MM.1S (cell line): ENCODE results near the gene SLC48A1.
A peak's percentile ranks its signal among the peaks of the same experiment; 100 is the strongest.

Source experiments
- DNase-seq: peaks from one replicate; pipeline ENCODE4 v3.0.0-alpha.2; 2015
- H2AFZ ChIP-seq: fragments of 300-600 bp; sonication (generic); 2 replicates; pipeline ENCODE4 v1.6.0; 2016; ENCODE audit warnings: antibody characterized with exemption, low read length
- H3F3A ChIP-seq: fragments of 300-600 bp; sonication (generic); 2 replicates; pipeline ENCODE4 v1.6.1; 2016; ENCODE audit warnings: mild to moderate bottlenecking, antibody characterized with exemption, low read length, moderate library complexity, mixed read lengths; ENCODE audit not compliant: insufficient read depth
- H3K27ac ChIP-seq: fragments of 300-600 bp; sonication (generic); 2 replicates; pipeline ENCODE4 v1.5.1; 2016; ENCODE audit warnings: mild to moderate bottlenecking, low read length
- H3K27me3 ChIP-seq: fragments of 300-600 bp; sonication (generic); replicated peaks from 2 replicates; pipeline ENCODE4 v1.6.0; 2016; ENCODE audit warnings: low read length; ENCODE audit not compliant: insufficient read depth
- H3K36me3 ChIP-seq: fragments of 300-600 bp; sonication (generic); replicated peaks from 2 replicates; pipeline ENCODE4 v1.6.1; 2016; ENCODE audit warnings: mild to moderate bottlenecking, low read length, mixed read lengths; ENCODE audit not compliant: insufficient read depth
- H3K4me1 ChIP-seq: fragments of 300-600 bp; sonication (generic); 2 replicates; pipeline ENCODE4 v1.6.1; 2016; ENCODE audit warnings: low read length, mixed read lengths
- H3K4me2 ChIP-seq: fragments of 300-600 bp; sonication (generic); 2 replicates; pipeline ENCODE4 v1.6.0; 2016; ENCODE audit warnings: low read depth, low read length
- H3K4me3 ChIP-seq: fragments of 300-600 bp; sonication (generic); 2 replicates; pipeline ENCODE4 v1.5.1; 2016; ENCODE audit warnings: low read length, mixed read lengths
- H3K79me2 ChIP-seq: fragments of 300-600 bp; sonication (generic); 2 replicates; pipeline ENCODE4 v1.6.1; 2016; ENCODE audit warnings: mixed run types, low read length, mixed read lengths
- H3K9ac ChIP-seq: fragments of 300-600 bp; sonication (generic); 2 replicates; pipeline ENCODE4 v1.6.1; 2016; ENCODE audit warnings: low read length, mixed read lengths
- H3K9me2 ChIP-seq: fragments of 300-600 bp; sonication (generic); replicated peaks from 2 replicates; pipeline ENCODE4 v1.6.1; 2016; ENCODE audit warnings: mild to moderate bottlenecking, low read length, mixed read lengths; ENCODE audit not compliant: insufficient read depth
- H3K9me3 ChIP-seq: fragments of 300-600 bp; sonication (generic); replicated peaks from 2 replicates; pipeline ENCODE4 v1.6.1; 2016; ENCODE audit warnings: mild to moderate bottlenecking, low read length, mixed read lengths; ENCODE audit not compliant: insufficient read depth
- H4K20me1 ChIP-seq: fragments of 300-600 bp; sonication (generic); 2 replicates; pipeline ENCODE4 v1.6.1; 2016; ENCODE audit warnings: mild to moderate bottlenecking, low read length, moderate library complexity, mixed read lengths; ENCODE audit not compliant: insufficient read depth
- EZH2 ChIP-seq: fragments of 300-600 bp; sonication (generic); optimal IDR thresholded peaks from 2 replicates; pipeline ENCODE3; 2017; ENCODE audit warnings: low read depth, mild to moderate bottlenecking, antibody characterized with exemption, low read length, mixed read lengths
- EZH2phosphoT487 ChIP-seq: fragments of 300-600 bp; sonication (generic); IDR thresholded peaks from 2 replicates; pipeline ENCODE4 v1.6.1; 2018; ENCODE audit warnings: antibody characterized with exemption, low read length
- TF ChIP-seq, protein P1 (sequence below): fragments of 300-600 bp; sonication (generic); IDR thresholded peaks from 2 replicates; pipeline ENCODE4 v1.5.1; 2016; ENCODE audit warnings: antibody characterized with exemption, low read length, mixed read lengths

Gene SLC48A1

GRCh38 chr12:47777741-47778558 lies 4.9 kb downstream of the SLC48A1 start:
- no peak for DNase-seq
- no peak overlapping the region for H3K9ac ChIP-seq
- no peak overlapping the region for H3K4me3 ChIP-seq
- H3K9me2 ChIP-seq, result no peaks in the 10 kb centered on the region
- no peak overlapping the region for H2AFZ ChIP-seq
- H3K4me1 ChIP-seq, result peaks cover 36% of the 10 kb centered on the region
- no peaks in the 10 kb centered on the region for H3K36me3 ChIP-seq
- H3K4me2 ChIP-seq, result no peak overlapping the region
- peaks cover 10% of the 10 kb centered on the region; the same call in 1 of the 2 replicates for H3F3A ChIP-seq
- H4K20me1 ChIP-seq, result no peaks in the 10 kb centered on the region
- peaks cover 33% of the 10 kb centered on the region for H3K79me2 ChIP-seq
- no peaks in the 10 kb centered on the region for H3K27me3 ChIP-seq
- H3K27ac ChIP-seq, result no peak overlapping the region
- no peaks in the 10 kb centered on the region for H3K9me3 ChIP-seq
- TF ChIP-seq EZH2phosphoT487 (no peak), EZH2 (no peak)
- TF ChIP-seq, protein P1, sequence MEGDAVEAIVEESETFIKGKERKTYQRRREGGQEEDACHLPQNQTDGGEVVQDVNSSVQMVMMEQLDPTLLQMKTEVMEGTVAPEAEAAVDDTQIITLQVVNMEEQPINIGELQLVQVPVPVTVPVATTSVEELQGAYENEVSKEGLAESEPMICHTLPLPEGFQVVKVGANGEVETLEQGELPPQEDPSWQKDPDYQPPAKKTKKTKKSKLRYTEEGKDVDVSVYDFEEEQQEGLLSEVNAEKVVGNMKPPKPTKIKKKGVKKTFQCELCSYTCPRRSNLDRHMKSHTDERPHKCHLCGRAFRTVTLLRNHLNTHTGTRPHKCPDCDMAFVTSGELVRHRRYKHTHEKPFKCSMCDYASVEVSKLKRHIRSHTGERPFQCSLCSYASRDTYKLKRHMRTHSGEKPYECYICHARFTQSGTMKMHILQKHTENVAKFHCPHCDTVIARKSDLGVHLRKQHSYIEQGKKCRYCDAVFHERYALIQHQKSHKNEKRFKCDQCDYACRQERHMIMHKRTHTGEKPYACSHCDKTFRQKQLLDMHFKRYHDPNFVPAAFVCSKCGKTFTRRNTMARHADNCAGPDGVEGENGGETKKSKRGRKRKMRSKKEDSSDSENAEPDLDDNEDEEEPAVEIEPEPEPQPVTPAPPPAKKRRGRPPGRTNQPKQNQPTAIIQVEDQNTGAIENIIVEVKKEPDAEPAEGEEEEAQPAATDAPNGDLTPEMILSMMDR, result no peak

DNA sequence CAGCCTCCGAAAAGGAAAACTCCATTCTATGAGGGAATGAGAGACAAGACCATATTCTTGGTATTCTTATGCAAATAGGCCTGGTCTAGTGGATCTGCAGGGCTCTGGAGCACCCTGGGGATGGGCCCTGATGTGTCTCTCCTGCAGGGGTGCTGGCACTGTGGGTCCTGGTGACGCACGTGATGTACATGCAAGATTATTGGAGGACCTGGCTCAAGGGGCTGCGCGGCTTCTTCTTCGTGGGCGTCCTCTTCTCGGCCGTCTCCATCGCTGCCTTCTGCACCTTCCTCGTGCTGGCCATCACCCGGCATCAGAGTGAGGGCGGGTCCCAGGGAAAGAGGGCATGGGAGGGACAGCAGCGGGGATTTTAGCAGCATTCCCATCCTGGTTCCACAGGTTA lies 5.8 kb downstream of the SLC48A1 start:
- Histone ChIP-seq H3K4me1 (peaks cover 36% of the 10 kb centered on the region), H3K79me2 (peaks cover 28% of the 10 kb centered on the region), H3K9ac (no peak overlapping the region), H3K9me3 (no peaks in the 10 kb centered on the region), H3K4me2 (no peak overlapping the region), H3K9me2 (no peaks in the 10 kb centered on the region), H3F3A (peaks cover 10% of the 10 kb centered on the region; the same call in 1 of the 2 replicates), H2AFZ (no peak overlapping the region), H3K27ac (no peak overlapping the region), H3K27me3 (no peaks in the 10 kb centered on the region), H4K20me1 (no peaks in the 10 kb centered on the region), H3K36me3 (no peaks in the 10 kb centered on the region), H3K4me3 (no peak overlapping the region)
- no peak for DNase-seq
- TF ChIP-seq EZH2phosphoT487 (no peak), EZH2 (no peak)
- TF ChIP-seq, protein P1, result no peak

GRCh38 chr12:47779301-47779942 lies 6.4 kb downstream of the SLC48A1 start:
- Histone ChIP-seq H3F3A (peaks cover 10% of the 10 kb centered on the region; the same call in 1 of the 2 replicates), H3K4me1 (peaks cover 33% of the 10 kb centered on the region), H4K20me1 (no peaks in the 10 kb centered on the region), H3K9ac (no peak overlapping the region), H3K27ac (no peak overlapping the region), H3K36me3 (no peaks in the 10 kb centered on the region), H3K9me2 (no peaks in the 10 kb centered on the region), H3K27me3 (no peaks in the 10 kb centered on the region), H2AFZ (no peak overlapping the region), H3K4me3 (no peak overlapping the region), H3K79me2 (peaks cover 23% of the 10 kb centered on the region), H3K9me3 (no peaks in the 10 kb centered on the region), H3K4me2 (no peak overlapping the region)
- DNase-seq, result peak; percentile 90
- TF ChIP-seq EZH2phosphoT487 (no peak), EZH2 (no peak)
- TF ChIP-seq, protein P1, result peak; percentile 92
